Activated gamma-delta T cell treated with Interleukin-2 at 50 U/mL for 16 hours (primary cell): Measurements from ENCODE around the gene TPT1.
"Not testable (repeated sequence)": the region's sequence is repeated elsewhere in the genome, so short reads cannot be mapped to it uniquely, and the experiment has no call there.

Experiments used
- DNase-seq: peaks from one replicate; pipeline ENCODE4 v3.0.0-alpha.2; 2020

The TPT1 gene

GRCh38 chr13:45341034-45341798, at the start of gene TPT1:
Gene TPT1 (minus strand): TSS chr13:45341183. CDS start chr13:45341069, 114 bp downstream.
- peak; percentile 100 for DNase-seq

DNA sequence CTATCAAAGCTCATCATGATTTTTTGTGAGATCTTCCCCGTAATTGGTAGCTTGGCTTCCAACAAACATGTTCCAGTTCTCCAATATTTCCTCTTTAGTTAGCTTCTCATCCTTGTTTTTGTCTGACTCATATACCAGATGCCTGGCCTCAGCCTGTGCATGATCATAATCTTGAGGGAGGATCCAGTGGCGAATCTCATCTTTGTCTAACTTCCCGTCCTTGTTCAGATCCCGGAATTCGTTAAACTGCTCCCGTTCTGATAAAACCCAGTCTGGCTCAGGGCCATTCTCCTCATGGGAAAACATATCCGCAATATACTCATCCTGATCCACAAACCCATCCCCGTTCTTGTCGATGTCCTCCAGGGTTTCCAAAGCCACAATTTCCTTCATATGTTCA, 49.4 kb upstream of the TPT1 start:
- DNase-seq = not testable (repeated sequence)

DNA sequence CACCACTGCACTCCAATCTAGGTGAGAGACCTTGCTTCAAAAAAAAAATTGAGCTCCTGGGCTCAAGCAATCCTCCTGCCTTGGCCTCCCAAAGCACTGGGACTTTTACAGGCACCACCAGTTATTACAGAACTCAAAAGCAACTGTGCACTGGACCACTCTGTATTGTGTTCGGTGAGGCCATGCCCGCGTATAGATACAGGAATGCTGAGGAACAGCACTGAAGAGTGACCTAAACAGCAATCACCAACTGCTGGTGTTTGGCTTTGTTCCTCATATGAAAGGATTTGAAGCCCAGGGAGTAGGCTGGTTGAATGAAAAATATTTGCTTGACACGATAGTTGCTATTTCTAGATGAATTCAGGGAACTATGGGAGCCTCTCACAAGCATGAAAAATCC, 47.7 kb upstream of the TPT1 start:
- no peak for DNase-seq

GRCh38 chr13:45386892-45387575, 46.1 kb upstream of the TPT1 start:
- DNase-seq = not testable (repeated sequence)

GRCh38 chr13:45385907-45386553, 45.0 kb upstream of the TPT1 start:
- DNase-seq = no peak

GRCh38 chr13:45385320-45385719, 44.3 kb upstream of the TPT1 start:
- no peak for DNase-seq

DNA sequence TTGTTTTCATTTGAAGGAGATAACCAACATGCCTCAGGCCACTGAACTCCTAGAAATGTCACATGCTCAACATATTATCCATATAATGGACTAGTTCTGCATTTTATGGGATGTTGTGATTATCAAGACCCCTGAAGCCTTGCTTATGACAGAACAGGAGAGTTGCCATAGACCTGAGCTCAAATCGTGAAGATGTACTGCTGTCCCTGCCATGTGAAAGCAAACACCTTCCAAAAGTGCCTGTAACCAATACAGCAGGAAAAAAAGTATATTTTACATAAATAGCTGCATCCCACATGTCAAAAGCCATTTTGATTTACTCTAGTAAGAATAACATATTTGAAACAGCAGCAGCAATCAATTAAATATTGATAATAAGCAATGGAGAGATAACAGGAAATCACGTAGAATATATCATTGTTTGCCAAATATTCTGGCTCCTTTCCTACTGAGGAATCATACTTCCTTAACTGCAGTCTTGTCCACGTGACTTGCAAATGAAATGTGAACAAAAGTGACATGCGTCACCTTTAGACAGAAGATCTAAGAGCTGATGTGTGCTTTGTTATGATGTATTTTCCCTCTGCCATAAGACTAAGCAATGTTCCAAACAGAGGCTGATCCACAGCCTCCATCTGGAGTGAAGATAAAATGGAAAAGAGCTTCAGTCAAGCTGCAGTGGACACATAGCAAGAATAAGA, 43.6 kb upstream of the TPT1 start:
- no peak for DNase-seq

GRCh38 chr13:45382739-45383138, 41.8 kb upstream of the TPT1 start:
- DNase-seq = not testable (repeated sequence)

GRCh38 chr13:45381196-45381595, 40.2 kb upstream of the TPT1 start:
- no peak for DNase-seq

GRCh38 chr13:45380708-45381107, 39.7 kb upstream of the TPT1 start:
- DNase-seq = not testable (repeated sequence)

DNA sequence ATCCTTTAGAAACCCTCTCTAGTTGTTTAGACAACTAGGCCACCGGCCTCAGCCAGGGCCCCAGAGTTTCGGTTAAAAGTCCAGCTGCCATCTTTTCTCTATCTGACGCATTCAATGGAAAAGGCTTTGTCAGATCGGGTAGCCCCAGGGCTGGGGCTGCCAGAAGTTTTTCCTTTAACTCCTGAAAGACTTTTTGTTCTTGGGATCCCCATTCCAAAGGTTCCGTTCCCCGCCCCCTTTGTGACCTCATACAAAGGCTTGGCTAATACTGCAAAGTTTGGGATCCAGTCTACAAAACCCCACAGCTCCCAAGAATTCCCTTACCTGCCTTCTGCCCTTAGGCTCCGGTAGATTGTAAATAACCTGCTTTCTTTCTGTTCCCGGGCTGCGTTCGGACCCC, 38.5 kb upstream of the TPT1 start:
- not testable (repeated sequence) for DNase-seq

DNA sequence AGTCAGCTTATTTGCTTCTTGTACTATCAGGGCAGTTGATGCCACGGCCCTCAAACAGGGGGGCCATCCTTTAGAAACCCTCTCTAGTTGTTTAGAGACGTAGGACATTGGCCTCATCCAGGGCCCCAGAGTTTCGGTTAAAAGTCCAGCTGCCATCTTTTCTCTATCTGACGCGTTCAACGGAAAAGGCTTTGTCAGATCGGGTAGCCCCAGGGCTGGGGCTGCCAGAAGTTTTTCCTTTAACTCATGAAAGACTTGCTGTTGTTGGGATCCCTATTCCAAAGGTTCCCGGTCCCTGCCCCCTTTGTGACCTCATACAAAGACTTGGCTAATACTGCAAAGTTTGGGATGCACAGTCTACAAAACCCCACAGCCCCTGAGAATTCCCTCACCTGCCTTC, 37.8 kb upstream of the TPT1 start:
- DNase-seq = not testable (repeated sequence)

- DNase-seq = not testable (repeated sequence)
These were observed 36.3 kb upstream of the TPT1 start for GRCh38 chr13:45377314-45377713.

DNA sequence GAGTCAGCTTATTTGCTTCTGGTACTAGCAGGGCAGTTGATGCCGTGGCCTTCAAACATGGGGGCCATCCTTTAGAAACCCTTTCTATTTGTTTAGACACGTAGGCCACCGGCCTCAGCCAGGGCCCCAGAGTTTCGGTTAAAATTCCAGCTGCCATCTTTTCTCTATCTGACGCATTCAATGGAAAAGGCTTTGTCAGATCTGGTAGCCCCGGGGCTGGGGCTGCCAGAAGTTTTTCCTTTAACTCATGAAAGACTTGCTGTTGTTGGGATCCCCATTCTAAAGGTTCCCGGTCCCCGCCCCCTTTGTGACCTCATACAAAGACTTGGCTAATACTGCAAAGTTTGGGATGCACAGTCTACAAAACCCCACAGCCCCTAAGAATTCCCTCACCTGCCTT, 35.7 kb upstream of the TPT1 start:
- DNase-seq = not testable (repeated sequence)

DNA sequence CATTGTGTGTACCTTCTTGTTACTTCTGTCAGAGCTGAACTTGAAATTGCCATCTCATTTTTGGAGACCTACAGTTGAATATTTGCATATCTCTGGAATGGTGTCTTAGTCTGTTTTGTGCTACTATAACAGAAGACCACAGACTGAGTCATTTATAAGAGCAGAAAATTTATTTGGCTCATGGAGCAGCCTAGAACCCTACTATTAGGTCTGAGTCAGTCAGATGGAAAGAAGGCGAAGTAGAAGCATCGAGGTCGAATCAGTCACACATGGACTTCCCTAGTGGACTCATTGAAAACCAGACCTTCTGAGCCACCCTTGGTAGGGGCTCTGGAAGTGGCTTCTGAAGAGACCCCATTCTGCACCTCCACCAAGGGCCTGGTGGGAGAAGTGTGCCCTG, 33.9 kb upstream of the TPT1 start:
- DNase-seq = no peak

- no peak for DNase-seq
These were observed 32.2 kb upstream of the TPT1 start for GRCh38 chr13:45373162-45373547.

DNA sequence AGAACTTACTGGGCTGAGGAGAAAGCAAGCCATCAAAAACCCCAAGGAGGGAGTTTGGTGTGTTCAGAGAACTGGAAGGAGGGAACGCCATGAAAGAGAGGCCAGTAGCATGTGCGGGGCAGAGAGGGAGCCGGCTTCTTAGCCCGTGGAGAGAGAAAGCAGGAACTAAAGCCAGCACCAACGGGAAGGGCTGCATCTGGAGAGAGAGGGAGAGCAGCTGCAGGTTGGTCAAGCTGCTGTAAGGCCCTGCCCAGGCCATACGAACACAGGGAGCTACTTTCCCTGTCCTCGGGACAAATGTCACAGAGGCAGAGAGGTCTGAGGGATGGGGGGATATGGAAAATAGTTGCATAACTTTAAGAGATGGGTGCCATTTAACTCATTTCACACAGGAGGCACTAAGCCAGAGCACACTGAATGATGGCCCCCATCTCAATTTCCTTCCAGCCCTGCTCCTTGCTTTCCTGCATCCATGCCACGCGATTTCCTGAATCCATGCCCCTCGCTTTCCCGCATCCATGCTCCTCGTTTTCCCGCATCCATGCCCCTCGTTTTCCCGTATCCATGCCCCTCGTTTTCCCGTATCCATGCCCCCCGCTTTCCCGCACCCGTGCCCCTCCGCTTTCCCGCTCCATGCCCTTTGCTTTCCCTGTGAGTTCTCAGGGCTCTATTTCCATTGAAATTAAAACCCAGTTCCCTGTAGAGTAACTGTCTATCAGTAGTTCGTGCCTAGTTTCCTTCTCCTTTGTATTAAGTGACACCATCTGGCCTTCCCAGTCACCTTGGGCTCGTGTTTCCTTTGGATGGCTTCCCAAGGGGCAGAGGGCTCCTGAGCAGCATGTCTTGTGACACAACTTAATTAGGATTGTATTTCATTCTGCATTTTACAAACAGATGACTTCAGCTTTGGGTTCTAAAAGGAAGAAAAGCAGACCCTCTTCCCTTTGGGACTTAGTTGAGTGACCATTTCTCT, 31.5 kb upstream of the TPT1 start:
- no peak for DNase-seq

GRCh38 chr13:45370922-45371406, 30.0 kb upstream of the TPT1 start:
- peak; percentile 51 for DNase-seq

DNA sequence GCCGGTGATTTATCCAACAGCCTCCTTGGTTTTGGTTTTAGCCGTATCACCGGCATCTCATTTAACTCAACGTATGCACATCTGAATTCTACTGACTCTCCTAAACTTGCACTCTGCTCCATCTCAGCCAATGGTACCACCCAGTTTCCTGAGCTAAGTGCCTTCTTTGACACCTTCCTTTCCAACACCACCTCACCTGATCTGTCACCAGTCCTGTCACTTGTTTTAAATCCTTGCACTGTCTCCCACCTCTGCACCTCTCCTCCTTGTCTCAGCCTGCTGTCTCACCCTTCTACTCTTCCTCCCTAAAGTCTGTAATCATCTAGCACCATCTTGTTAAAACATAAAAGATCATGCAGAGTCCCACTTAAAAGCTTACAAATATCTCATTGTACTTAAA, 28.1 kb upstream of the TPT1 start:
- DNase-seq = no peak

DNA sequence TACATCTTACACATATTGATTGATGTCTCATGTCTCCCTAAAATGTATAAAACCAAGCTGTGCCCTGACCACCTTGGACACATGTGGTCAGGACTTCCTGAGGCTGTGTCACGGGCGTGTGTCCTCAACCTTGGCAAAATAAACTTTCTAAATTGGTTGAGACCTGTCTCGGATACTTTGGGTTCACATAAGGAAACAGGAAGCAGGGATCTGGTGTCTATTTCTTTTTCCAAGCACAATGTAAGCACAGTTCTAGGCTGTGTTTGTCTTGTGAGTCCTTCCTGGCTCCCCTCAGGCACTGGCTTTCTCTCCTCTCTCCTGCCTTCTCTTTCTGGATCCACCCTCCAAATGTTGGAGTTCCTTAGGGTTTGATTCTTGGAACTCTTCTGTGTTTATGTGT, 27.6 kb upstream of the TPT1 start:
- no peak for DNase-seq

GRCh38 chr13:45368005-45368404, 27.0 kb upstream of the TPT1 start:
- DNase-seq = no peak

DNA sequence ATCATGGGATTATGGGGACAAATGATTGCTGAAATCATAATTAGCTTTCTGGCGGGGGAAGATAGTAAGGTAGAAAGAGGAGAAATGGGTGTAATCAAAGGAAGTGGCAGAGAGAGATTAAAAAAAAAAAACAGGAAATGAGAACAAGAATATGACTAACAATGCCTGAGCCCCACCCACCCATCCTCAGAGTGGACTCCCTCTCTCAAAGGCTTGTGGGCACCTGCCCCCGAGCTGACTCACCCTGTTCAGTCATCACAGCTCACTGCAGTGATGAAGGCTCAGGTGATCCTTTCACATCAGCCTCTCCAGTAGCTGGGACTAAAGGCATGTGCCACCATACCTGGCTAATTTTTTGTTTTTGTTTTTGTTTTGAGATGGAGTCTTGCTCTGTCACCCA, 26.4 kb upstream of the TPT1 start:
- peak; percentile 91 for DNase-seq
